Measurements from ENCODE around the gene RFX2. TPM values are rescaled to one million over a fixed set of nuclear protein-coding genes. Genes with fewer than 3 reads are reported as not detected.

The RFX2 gene
- total and polyA plus RNA-seq, 9 donors = 5.9 to 31.2 (median 13.3) TPM

GRCh38 chr19:6014551-6015135, 95.7 kb downstream of the RFX2 start:
- peak in 1 of 5 donors; percentile 7 for DNase-seq
- Histone ChIP-seq H3K4me3 (no peak overlapping the region), H3K9me3 (no peaks in the 10 kb centered on the region), H3K27me3 (no peaks in the 10 kb centered on the region), H3K4me1 (ENCODE audit: insufficient read depth) (no peaks in the 10 kb centered on the region), H3K27ac (no peak overlapping the region), H3K36me3 (no peaks in the 10 kb centered on the region)
- 88 to 96% (median 95%) methylated on average over 13 of the region's 13 CpGs for WGBS, 3 donors
- intact Hi-C loops (cut with DNase I) = no loop called here
- TF ChIP-seq EP300 (IDR thresholded peaks at IDR 0.05) = no peak

GRCh38 chr19:6012426-6013170, 97.7 kb downstream of the RFX2 start:
- no peaks in the 10 kb centered on the region for H3K4me1 ChIP-seq (ENCODE audit: insufficient read depth)
- H3K4me3 ChIP-seq = no peak overlapping the region
- H3K27ac ChIP-seq = no peak overlapping the region
- no peaks in the 10 kb centered on the region for H3K9me3 ChIP-seq
- no peaks in the 10 kb centered on the region for H3K36me3 ChIP-seq
- DNase-seq = no peak
- intact Hi-C loops (cut with DNase I) = no loop called here
- WGBS, 3 donors = 77 to 78% (median 78%) methylated on average over 18 of the region's 18 CpGs
- TF ChIP-seq POLR2A (IDR thresholded peaks at IDR 0.05) (no peak), EP300 (IDR thresholded peaks at IDR 0.05) (no peak)
- TF ChIP-seq, protein P1, sequence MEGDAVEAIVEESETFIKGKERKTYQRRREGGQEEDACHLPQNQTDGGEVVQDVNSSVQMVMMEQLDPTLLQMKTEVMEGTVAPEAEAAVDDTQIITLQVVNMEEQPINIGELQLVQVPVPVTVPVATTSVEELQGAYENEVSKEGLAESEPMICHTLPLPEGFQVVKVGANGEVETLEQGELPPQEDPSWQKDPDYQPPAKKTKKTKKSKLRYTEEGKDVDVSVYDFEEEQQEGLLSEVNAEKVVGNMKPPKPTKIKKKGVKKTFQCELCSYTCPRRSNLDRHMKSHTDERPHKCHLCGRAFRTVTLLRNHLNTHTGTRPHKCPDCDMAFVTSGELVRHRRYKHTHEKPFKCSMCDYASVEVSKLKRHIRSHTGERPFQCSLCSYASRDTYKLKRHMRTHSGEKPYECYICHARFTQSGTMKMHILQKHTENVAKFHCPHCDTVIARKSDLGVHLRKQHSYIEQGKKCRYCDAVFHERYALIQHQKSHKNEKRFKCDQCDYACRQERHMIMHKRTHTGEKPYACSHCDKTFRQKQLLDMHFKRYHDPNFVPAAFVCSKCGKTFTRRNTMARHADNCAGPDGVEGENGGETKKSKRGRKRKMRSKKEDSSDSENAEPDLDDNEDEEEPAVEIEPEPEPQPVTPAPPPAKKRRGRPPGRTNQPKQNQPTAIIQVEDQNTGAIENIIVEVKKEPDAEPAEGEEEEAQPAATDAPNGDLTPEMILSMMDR (IDR thresholded peaks at IDR 0.05) = no peak
- no peaks in the 10 kb centered on the region for H3K27me3 ChIP-seq

DNA sequence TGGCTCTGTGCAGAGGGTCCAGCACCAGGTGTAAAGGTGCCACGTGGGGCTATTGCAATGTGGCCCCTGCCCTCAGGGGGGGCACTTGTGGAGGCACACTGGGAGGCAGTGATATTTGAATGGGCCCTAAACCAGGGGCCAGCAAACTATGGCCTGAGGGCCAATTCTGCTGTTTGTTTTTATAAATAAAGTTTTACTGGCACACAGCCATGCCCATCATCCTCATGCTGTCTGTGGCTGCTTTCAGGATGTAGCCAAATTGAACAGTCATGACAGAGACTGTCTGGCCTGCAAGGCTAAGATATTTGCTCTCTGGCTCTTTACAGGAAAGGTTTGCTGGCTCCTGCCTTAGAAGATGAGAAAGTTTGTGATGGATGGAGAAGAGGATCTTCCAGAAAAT, 98.5 kb downstream of the RFX2 start:
- no peaks in the 10 kb centered on the region for H3K27me3 ChIP-seq
- intact Hi-C loops (cut with DNase I) = no loop called here
- H3K4me1 ChIP-seq (ENCODE audit: insufficient read depth) = no peaks in the 10 kb centered on the region
- H3K4me3 ChIP-seq = no peak overlapping the region
- H3K36me3 ChIP-seq = no peaks in the 10 kb centered on the region
- TF ChIP-seq POLR2A (IDR thresholded peaks at IDR 0.05) (no peak), EP300 (IDR thresholded peaks at IDR 0.05) (no peak)
- TF ChIP-seq, protein P1 (IDR thresholded peaks at IDR 0.05) = no peak
- no peak for DNase-seq
- 35 to 57% (median 47%) methylated on average over 1 of the region's 1 CpG for WGBS, 3 donors
- no peak overlapping the region for H3K27ac ChIP-seq
- no peaks in the 10 kb centered on the region for H3K9me3 ChIP-seq

- no peak overlapping the region for H3K27ac ChIP-seq
- no peaks in the 10 kb centered on the region for H3K9me3 ChIP-seq
- no peaks in the 10 kb centered on the region for H3K27me3 ChIP-seq
- no peaks in the 10 kb centered on the region for H3K4me1 ChIP-seq (ENCODE audit: insufficient read depth)
- intact Hi-C loops (cut with DNase I) = no loop called here
- 42 to 57% (median 48%) methylated on average over 10 of the region's 10 CpGs for WGBS, 3 donors
- DNase-seq = no peak
- no peaks in the 10 kb centered on the region for H3K36me3 ChIP-seq
- TF ChIP-seq EP300 (IDR thresholded peaks at IDR 0.05) = no peak
- TF ChIP-seq, protein P1 (IDR thresholded peaks at IDR 0.05) = no peak
- TF ChIP-seq POLR2A (IDR thresholded peaks at IDR 0.05) = no peak
- no peak overlapping the region for H3K4me3 ChIP-seq
Observed at GRCh38 chr19:6011206-6011605, 99.1 kb downstream of the RFX2 start.

GRCh38 chr19:6010107-6010506, 100.2 kb downstream of the RFX2 start:
- no peak overlapping the region for H3K27ac ChIP-seq
- no peak overlapping the region for H3K4me3 ChIP-seq
- no peaks in the 10 kb centered on the region for H3K36me3 ChIP-seq
- H3K9me3 ChIP-seq = no peaks in the 10 kb centered on the region
- no peak for DNase-seq
- intact Hi-C loops (cut with DNase I) = no loop called here
- no peaks in the 10 kb centered on the region for H3K27me3 ChIP-seq
- no peaks in the 10 kb centered on the region for H3K4me1 ChIP-seq (ENCODE audit: insufficient read depth)
- 92 to 93% (median 93%) methylated on average over 16 of the region's 16 CpGs for WGBS, 3 donors
- TF ChIP-seq POLR2A (IDR thresholded peaks at IDR 0.05) = no peak
- TF ChIP-seq EP300 (IDR thresholded peaks at IDR 0.05) = no peak
- TF ChIP-seq, protein P1 (IDR thresholded peaks at IDR 0.05) = no peak

Data from ovary (tissue), 9 donors.